Uterus (tissue), 4 donors: ENCODE results near the gene CHADL. TPM values are rescaled to one million over a fixed set of nuclear protein-coding genes. Genes with fewer than 3 reads are reported as not detected.
A peak's percentile ranks its signal among the peaks of the same experiment; 100 is the strongest.

ENCODE experiments used
- DNase-seq, 2 donors: peaks; one replicate each; pipeline ENCODE4 v3.0.0-alpha.2; 2019 to 2020
- H3K27ac ChIP-seq, 2 donors: fragments of 200-600 bp; sonication (generic); 1 replicate in 1 of 2; 2 replicates in 1 of 2; pipeline ENCODE4 v1.5.1; 2016 to 2018
- H3K27me3 ChIP-seq, 2 donors: fragments of 200-600 bp; sonication (generic); one replicate each; pipeline ENCODE4 v1.5.1; 2018 to 2019; ENCODE audit warnings: control low read depth in 1 of 2
- H3K36me3 ChIP-seq, 2 donors: fragments of 200-600 bp; sonication (generic); one replicate each; pipeline ENCODE4 v1.5.1; 2019; ENCODE audit warnings: control low read depth in 1 of 2
- H3K4me1 ChIP-seq, 2 donors: fragments of 200-600 bp; sonication (generic); one replicate each; pipeline ENCODE4 v1.5.1; 2018 to 2019; ENCODE audit warnings: control low read depth in 1 of 2
- H3K4me3 ChIP-seq, 2 donors: fragments of 200-600 bp; sonication (generic); 1 replicate in 1 of 2; 2 replicates in 1 of 2; pipeline ENCODE4 v1.5.1; 2018 to 2019; ENCODE audit warnings: mild to moderate bottlenecking in 1 of 2
- H3K9me3 ChIP-seq, 2 donors: fragments of 200-600 bp; sonication (generic); one replicate each; pipeline ENCODE4 v1.5.1; 2019; ENCODE audit warnings: control low read depth in 1 of 2
- POLR2A ChIP-seq, 2 donors: fragments of 450-650 bp; IDR thresholded peaks; one replicate each; pipeline ENCODE4 v1.6.1; 2016; ENCODE audit warnings: antibody characterized with exemption in 2 of 2, mild to moderate bottlenecking in 1 of 2, moderate library complexity in 1 of 2
- intact Hi-C: fragments of 100-400 bp; cut with DNase I; formaldehyde crosslinking; loops from one replicate; pipeline ENCODE4 v1.15.1; 2023; ENCODE audit warnings: low total_unique reads
- total RNA-seq, 4 donors: library from RNA; depleted of rRNA in 3 of 4; stranded (reverse); fragments of >200 nt in 3 of 4; gene quantifications; one replicate each; pipeline versions ENCODE4 v1.1.0 to v1.2.4, GENCODE V29; 2014 to 2023
- TF ChIP-seq, protein P1 (sequence below), 4 experiments: fragments of 200-600 bp in 2 of 4; fragments of 450-650 bp in 2 of 4; sonication (generic) in 2 of 4; IDR thresholded peaks; one replicate each; pipeline ENCODE4 v1.5.1; 2016 to 2019; ENCODE audit warnings: antibody characterized with exemption in 4 of 4, mild to moderate bottlenecking in 2 of 4, moderate library complexity in 1 of 4
- donor health status: DM: yes; HTN: yes; CAD: no.

Gene CHADL
- total RNA-seq, 4 donors from 2014 or later = 1.8 to 2.6 TPM; not detected in 2

DNA sequence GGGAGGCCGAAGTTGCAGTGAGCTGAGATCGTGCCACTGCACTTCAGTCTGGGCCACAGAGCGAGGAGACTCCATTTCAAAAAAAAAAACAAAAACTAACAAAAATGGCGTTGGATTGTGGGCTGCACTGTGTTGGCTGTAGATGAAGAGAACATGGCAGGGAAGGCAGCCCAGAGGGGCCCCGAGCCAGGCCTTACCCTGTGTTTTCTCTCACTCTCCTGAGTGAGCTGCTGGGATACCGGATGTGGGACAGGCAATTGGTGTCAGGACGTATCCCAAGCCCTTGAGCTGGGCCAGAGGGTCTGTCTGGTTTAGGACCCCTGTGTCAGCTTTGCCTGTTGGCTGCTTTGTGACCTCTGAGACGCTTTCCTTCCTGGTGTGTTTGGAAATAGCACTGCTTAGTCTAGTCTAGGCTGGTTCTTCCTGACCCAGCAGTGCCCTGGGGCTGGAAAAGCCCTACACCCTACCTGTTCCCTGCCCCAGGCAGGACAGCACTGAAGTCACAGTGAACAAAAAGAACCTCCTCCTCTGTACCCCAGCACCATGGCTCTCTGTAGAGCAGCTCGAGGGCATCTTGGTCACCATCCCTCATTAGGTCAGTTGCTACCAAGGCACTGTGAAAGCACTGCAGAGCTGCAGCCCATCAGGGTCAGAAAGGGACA lies 17.8 kb downstream of the CHADL start:
- intact Hi-C loops = no loop called here
- no peaks in the 10 kb centered on the region for H3K36me3 ChIP-seq
- no peaks in the 10 kb centered on the region for H3K27me3 ChIP-seq
- no peak overlapping the region for H3K4me3 ChIP-seq
- TF ChIP-seq, protein P1, sequence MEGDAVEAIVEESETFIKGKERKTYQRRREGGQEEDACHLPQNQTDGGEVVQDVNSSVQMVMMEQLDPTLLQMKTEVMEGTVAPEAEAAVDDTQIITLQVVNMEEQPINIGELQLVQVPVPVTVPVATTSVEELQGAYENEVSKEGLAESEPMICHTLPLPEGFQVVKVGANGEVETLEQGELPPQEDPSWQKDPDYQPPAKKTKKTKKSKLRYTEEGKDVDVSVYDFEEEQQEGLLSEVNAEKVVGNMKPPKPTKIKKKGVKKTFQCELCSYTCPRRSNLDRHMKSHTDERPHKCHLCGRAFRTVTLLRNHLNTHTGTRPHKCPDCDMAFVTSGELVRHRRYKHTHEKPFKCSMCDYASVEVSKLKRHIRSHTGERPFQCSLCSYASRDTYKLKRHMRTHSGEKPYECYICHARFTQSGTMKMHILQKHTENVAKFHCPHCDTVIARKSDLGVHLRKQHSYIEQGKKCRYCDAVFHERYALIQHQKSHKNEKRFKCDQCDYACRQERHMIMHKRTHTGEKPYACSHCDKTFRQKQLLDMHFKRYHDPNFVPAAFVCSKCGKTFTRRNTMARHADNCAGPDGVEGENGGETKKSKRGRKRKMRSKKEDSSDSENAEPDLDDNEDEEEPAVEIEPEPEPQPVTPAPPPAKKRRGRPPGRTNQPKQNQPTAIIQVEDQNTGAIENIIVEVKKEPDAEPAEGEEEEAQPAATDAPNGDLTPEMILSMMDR (IDR thresholded peaks at IDR 0.05) = no peak
- TF ChIP-seq POLR2A (IDR thresholded peaks at IDR 0.05) = no peak
- no peak overlapping the region for H3K27ac ChIP-seq
- DNase-seq = no peak
- no peaks in the 10 kb centered on the region for H3K4me1 ChIP-seq
- no peaks in the 10 kb centered on the region for H3K9me3 ChIP-seq

DNA sequence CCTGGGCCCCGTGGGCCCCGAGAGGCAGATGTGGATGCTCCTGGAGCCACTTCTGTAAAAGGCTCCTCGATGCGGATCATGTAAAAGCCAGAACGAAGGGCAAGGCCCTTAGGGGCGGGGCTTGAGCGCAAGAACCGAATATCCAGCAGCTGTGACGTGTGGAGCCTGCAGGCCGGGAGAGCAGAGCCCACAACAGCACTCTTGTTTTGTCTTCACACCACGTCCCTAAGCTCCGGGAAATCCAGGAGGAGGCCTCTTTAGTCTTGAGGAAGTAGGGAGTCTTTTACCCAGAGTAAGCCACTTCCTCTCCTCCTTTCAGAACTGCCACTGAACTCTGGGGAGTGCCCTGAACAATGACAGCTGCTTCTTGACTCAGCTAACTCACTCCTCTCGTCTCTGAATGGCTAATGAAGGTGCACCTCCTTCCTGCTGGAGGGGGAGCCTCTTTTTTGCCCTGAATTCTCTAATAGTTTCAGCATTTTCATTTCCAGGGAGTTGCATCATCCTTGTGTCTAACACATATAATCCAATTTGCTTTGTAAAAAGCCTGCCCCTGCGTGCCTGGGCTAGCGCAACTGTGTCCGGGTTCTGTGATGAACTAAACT lies 23.1 kb downstream of the CHADL start:
- no peak overlapping the region for H3K4me3 ChIP-seq
- H3K36me3 ChIP-seq = no peaks in the 10 kb centered on the region
- TF ChIP-seq, protein P1 (IDR thresholded peaks at IDR 0.05) = no peak
- TF ChIP-seq POLR2A (IDR thresholded peaks at IDR 0.05) = peak in 1 of 2 donors; percentile 32
- intact Hi-C loops = no loop called here
- H3K27me3 ChIP-seq = no peaks in the 10 kb centered on the region
- H3K4me1 ChIP-seq = no peaks in the 10 kb centered on the region
- peak overlapping the region; percentile 68 to 69 for H3K27ac ChIP-seq
- peak; percentile 58 to 67 for DNase-seq
- H3K9me3 ChIP-seq = no peaks in the 10 kb centered on the region

DNA sequence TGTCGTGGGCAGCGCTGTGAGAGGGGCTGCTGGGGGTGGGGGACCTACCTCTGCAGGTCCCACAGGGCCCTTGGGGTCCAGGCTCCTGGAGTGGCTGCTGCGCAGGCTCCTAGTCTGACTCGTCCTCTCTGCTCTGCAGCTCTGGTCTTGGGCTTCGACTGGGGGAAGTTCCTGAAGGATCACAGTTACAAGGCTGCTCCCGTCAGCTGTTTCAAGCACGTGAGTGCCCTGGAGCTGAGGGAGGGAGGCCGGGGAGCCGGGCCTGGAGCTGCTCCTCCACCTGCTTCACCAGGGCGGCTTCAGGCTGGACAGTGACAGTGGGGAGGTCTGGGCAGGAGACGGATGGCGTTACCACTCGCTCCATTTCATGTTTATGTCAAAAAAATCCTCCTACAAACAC lies 23.7 kb downstream of the CHADL start:
- TF ChIP-seq, protein P1 (IDR thresholded peaks at IDR 0.05) = no peak
- TF ChIP-seq POLR2A (IDR thresholded peaks at IDR 0.05) = no peak
- no peak overlapping the region for H3K4me3 ChIP-seq
- intact Hi-C loops = no loop called here
- DNase-seq = no peak
- H3K27me3 ChIP-seq = no peaks in the 10 kb centered on the region
- no peaks in the 10 kb centered on the region for H3K36me3 ChIP-seq
- H3K4me1 ChIP-seq = no peaks in the 10 kb centered on the region
- H3K9me3 ChIP-seq = no peaks in the 10 kb centered on the region
- H3K27ac ChIP-seq = peak overlapping the region; percentile 68 to 69

DNA sequence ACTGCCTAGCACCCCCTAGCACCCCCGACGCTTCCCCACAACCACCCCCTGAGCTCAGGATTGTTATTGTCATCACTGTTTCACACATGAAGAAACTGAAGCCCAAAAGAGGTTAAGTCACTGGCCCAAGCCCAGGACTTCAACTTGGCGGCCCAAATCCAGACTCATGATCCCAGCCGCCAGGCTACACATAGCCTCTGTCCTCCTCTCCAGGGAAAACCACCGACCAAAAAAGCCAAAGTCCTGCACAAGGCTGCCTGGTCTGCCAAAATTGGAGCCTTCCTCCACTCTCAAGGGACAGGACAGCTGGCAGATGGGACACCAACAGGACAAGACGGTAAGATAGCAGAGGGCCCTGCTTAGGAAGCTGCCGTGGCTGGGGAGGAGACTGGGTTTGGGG lies 24.8 kb downstream of the CHADL start:
- no peaks in the 10 kb centered on the region for H3K36me3 ChIP-seq
- H3K27ac ChIP-seq = no peak overlapping the region
- no peaks in the 10 kb centered on the region for H3K9me3 ChIP-seq
- TF ChIP-seq, protein P1 (IDR thresholded peaks at IDR 0.05) = no peak
- no peak for TF ChIP-seq POLR2A (IDR thresholded peaks at IDR 0.05)
- no peak overlapping the region for H3K4me3 ChIP-seq
- H3K4me1 ChIP-seq = no peaks in the 10 kb centered on the region
- intact Hi-C loops = no loop called here
- H3K27me3 ChIP-seq = no peaks in the 10 kb centered on the region
- DNase-seq = no peak

- intact Hi-C loops = no loop called here
- no peaks in the 10 kb centered on the region for H3K4me1 ChIP-seq
- H3K9me3 ChIP-seq = no peaks in the 10 kb centered on the region
- no peak overlapping the region for H3K27ac ChIP-seq
- no peaks in the 10 kb centered on the region for H3K36me3 ChIP-seq
- H3K27me3 ChIP-seq = no peaks in the 10 kb centered on the region
- DNase-seq = no peak
- H3K4me3 ChIP-seq = no peak overlapping the region
- TF ChIP-seq, protein P1 (IDR thresholded peaks at IDR 0.05) = no peak
- no peak for TF ChIP-seq POLR2A (IDR thresholded peaks at IDR 0.05)
Observed at GRCh38 chr22:41215409-41215808, 25.3 kb downstream of the CHADL start.
